Mesodermal cell (in vitro differentiated cells): Measurements from ENCODE around the gene NEUROG1.

ENCODE experiments used
- H3K27ac ChIP-seq: 2 replicates; pipeline ENCODE4 v1.7.0; 2013; ENCODE audit warnings: mild to moderate bottlenecking, low read depth, low read length, moderate library complexity; ENCODE audit not compliant: severe bottlenecking
- H3K36me3 ChIP-seq: 2 replicates; pipeline ENCODE4 v1.7.1; 2013; ENCODE audit warnings: mild to moderate bottlenecking, low read length, moderate library complexity; ENCODE audit not compliant: control insufficient read depth, insufficient read depth
- H3K4me1 ChIP-seq: one replicate; pipeline ENCODE4 v1.7.1; 2013; ENCODE audit warnings: mild to moderate bottlenecking, low read length; ENCODE audit not compliant: insufficient read depth, control insufficient read depth, poor library complexity, severe bottlenecking
- H3K4me3 ChIP-seq: 2 replicates; pipeline ENCODE4 v1.7.0; 2013; ENCODE audit warnings: low read length, control low read depth, mild to moderate bottlenecking; ENCODE audit not compliant: insufficient read depth, poor library complexity, severe bottlenecking; ENCODE audit errors: extremely low read depth
- H3K9me3 ChIP-seq: 2 replicates; pipeline ENCODE4 v1.7.1; 2013; ENCODE audit warnings: mild to moderate bottlenecking, low read length, moderate library complexity; ENCODE audit not compliant: control insufficient read depth
- WGBS, 2 experiments: methylation state at CpG; one replicate each; pipeline ENCODE4 v1.1.5; 2013; ENCODE audit warnings: missing lambda C conversion rate in 2 of 2; ENCODE audit not compliant: insufficient coverage in 2 of 2; 5-methylcytosine and 5-hydroxymethylcytosine counted together

The NEUROG1 gene

DNA sequence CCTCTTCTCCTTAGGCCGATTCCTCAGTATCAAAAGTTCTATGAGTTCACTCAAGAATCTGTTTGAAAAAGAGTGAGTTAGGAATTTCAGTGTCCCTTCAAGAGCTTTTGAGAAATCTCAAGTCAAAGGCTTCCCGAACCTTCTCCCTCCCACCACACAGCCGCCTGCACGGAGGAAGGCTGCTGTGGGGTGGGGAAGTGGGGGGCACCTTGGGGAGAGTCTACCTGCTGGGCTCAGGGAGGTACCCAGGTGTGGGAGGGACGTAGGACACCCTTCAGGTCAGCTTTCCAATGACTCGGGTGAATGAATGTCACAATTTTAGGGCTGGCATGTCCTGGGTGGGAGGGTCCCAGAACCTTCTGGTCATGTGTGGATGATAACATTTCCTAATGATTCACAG lies 25.5 kb upstream of the NEUROG1 start:
- WGBS, 2 experiments, result 53 to 94% methylated on average over 2 of the region's 6 CpGs
- H3K4me1 ChIP-seq, result no peaks in the 10 kb centered on the region
- H3K27ac ChIP-seq, result no peak overlapping the region
- H3K36me3 ChIP-seq, result no peaks in the 10 kb centered on the region
- no peaks in the 10 kb centered on the region for H3K9me3 ChIP-seq
- H3K4me3 ChIP-seq, result no peak overlapping the region

DNA sequence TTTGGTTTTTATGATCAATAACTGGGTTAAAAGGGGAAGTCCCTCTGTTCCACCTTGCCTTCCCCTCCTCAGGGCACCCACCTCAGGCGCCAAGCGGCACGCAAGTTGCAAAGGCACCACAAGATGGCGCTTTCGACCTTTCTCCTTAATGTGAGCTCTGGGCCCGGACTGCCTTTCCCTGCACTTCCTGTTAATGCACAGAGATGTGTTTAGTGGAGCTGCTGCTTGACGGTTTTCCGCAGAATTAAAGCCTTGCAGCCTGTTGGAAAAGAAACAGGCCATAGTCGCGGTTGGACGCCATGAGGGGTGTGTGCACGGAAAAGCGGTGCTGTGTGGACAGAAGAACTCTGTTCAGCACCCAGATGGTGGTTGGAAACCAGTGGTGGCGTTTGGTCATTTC lies 25.1 kb upstream of the NEUROG1 start:
- H3K4me3 ChIP-seq, result no peak overlapping the region
- no peak overlapping the region for H3K27ac ChIP-seq
- WGBS, 2 experiments, result 13 to 23% methylated on average over 9 to 11 of the region's 14 CpGs
- H3K36me3 ChIP-seq, result no peaks in the 10 kb centered on the region
- H3K9me3 ChIP-seq, result no peaks in the 10 kb centered on the region
- no peaks in the 10 kb centered on the region for H3K4me1 ChIP-seq

DNA sequence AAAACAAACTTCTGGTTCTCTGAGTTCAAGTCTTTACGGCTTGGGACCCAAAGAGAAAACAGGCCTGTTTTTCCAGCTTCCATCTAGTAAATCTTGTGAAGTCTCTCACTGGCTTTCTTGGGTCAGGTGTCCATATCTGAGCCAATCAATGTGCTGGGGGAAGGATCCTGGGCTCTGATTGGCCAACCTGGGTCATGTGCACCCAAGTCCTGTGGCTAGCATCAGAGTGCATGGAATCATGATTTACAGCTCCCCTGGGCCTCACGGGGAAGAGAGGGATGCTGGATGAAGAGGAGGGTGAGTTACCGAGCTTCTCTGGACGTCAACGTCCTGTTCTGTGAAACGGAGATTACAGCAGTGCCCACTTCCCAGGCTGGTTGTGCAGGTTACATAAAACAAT lies 23.6 kb upstream of the NEUROG1 start:
- Histone ChIP-seq H3K27ac (no peak overlapping the region), H3K4me3 (no peak overlapping the region), H3K36me3 (no peaks in the 10 kb centered on the region), H3K4me1 (no peaks in the 10 kb centered on the region), H3K9me3 (no peaks in the 10 kb centered on the region)
- WGBS, 2 experiments, result 85 to 86% methylated on average over 3 to 6 of the region's 6 CpGs

DNA sequence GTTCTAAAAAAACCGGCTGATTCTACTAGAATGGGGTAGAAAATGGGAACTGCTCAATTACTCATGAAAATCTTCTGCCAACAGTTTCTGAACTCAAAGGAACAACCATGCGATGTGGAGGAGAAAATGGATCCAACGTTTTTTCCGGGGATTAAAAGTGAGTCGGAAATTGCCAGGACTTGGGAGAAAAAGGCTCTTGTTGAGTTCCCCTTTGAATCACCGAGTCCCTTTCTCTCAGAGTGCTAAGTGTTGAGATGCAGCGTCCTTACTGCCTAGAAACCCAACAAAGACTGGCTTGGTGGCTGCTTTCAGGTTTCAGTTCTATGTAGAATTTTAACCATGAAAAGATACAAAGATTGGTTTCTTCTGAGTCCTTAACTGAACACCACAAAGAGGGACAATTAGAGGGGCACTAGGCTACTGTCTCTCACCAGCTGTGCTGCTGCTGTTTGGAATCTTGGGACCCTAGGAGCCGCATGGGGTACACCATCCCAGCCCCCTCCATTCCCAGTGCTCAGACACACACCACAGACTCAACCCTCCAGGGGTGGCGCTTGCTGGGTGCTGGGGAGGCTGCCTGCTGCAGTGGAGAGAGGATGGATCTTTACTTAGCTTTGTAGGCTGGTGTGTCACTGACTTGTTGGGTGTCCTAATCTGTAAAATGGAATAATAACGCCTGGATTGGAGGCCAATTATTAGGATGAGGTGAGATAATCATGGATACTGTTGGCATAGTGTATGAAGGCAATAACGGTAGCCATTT lies 21.5 kb upstream of the NEUROG1 start:
- Histone ChIP-seq H3K27ac (no peak overlapping the region), H3K4me1 (no peaks in the 10 kb centered on the region), H3K4me3 (no peak overlapping the region), H3K36me3 (no peaks in the 10 kb centered on the region), H3K9me3 (no peaks in the 10 kb centered on the region)
- WGBS, 2 experiments, result 0 to 79% methylated on average over 1 to 8 of the region's 11 CpGs

DNA sequence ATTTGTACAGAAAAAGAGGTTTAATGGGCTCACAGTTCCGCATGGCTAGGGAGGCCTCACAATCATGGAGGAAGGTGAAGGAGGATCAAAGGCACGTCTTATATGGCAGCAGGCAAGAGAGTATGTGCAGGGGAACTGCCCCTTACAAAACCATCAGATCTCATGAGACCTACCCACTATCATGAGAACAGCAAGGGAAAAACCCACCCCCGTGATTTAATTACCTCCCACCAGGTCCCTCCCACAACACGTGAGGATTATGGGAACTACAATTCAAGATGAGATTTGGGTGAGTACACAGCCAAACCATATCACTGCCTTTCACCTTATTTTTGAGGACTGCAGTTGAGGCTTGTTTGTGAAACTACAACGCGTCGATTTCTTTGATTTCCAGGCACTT lies 20.9 kb upstream of the NEUROG1 start:
- 89 to 95% methylated on average over 3 to 5 of the region's 7 CpGs for WGBS, 2 experiments
- H3K36me3 ChIP-seq, result no peaks in the 10 kb centered on the region

DNA sequence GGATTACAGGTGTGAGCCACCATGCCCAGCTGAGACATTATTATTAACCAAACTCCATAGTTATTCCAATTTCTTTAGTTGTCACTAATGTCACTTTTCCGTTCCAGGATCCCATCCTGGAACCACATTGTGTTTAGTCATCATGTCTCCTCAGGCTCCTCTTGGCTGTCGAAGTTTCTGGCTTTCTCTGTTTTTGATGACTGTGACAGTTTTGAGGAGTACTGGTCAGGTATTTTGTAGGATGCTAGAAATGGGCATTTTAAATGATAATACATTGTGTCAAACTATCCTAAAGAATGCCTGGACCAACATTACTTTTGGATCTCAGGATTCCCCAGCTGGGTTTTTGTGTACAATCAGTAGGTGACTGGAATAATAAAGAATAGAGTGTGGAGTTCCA lies 19.8 kb upstream of the NEUROG1 start:
- no peaks in the 10 kb centered on the region for H3K36me3 ChIP-seq
- H3K27ac ChIP-seq, result no peak overlapping the region
- H3K9me3 ChIP-seq, result no peaks in the 10 kb centered on the region
- no peaks in the 10 kb centered on the region for H3K4me1 ChIP-seq
- 100% methylated on average over 1 of the region's 2 CpGs for WGBS, 2 experiments
- H3K4me3 ChIP-seq, result no peak overlapping the region

More for the DNA sequence above, 20.9 kb upstream of the NEUROG1 start:
- Histone ChIP-seq H3K4me3 (no peak overlapping the region), H3K27ac (no peak overlapping the region), H3K4me1 (no peaks in the 10 kb centered on the region), H3K9me3 (no peaks in the 10 kb centered on the region)

DNA sequence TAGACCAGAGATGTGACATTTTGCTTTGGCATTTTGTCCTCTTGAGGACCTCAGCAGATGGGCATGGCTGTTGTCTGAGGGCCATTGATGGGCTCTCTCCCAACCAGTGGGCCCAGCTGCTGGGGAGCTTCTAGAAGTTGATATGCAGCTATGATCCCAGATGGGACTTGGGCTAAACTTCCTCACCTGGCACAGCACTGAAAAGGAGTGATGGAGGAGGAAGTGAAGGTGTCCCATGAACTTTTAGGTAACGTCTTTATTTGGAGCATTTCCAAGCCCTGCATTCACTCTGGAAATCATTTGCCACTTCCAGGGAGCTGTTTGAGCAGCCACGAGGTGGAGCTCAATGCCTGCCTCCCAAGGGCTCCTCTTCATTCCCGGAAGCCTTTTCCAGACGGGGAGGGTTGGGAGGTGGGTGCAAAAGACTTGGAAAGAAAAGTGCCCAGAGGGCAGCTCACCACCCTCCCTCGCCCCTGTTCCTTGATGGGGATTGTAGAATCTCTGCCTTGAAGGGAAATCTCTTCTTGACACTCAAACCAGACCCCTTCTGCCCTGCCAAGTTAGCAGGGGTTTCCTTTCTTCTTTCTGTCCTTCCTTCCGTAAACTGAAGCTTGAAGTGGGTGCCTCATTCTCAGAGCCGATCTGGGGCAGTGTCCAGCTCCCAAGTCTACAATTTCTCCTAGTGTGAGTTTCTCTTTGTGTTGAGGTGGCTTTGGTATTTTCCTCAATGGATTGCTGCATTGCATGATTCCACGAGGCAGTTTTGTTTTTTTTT lies 18.1 kb upstream of the NEUROG1 start:
- no peaks in the 10 kb centered on the region for H3K9me3 ChIP-seq
- 0% methylated on average over 1 of the region's 8 CpGs; no CpG with 5 or more reads in 1 of the 2 experiments for WGBS, 2 experiments
- no peaks in the 10 kb centered on the region for H3K36me3 ChIP-seq
- H3K4me1 ChIP-seq, result no peaks in the 10 kb centered on the region
- no peak overlapping the region for H3K4me3 ChIP-seq
- H3K27ac ChIP-seq, result no peak overlapping the region

DNA sequence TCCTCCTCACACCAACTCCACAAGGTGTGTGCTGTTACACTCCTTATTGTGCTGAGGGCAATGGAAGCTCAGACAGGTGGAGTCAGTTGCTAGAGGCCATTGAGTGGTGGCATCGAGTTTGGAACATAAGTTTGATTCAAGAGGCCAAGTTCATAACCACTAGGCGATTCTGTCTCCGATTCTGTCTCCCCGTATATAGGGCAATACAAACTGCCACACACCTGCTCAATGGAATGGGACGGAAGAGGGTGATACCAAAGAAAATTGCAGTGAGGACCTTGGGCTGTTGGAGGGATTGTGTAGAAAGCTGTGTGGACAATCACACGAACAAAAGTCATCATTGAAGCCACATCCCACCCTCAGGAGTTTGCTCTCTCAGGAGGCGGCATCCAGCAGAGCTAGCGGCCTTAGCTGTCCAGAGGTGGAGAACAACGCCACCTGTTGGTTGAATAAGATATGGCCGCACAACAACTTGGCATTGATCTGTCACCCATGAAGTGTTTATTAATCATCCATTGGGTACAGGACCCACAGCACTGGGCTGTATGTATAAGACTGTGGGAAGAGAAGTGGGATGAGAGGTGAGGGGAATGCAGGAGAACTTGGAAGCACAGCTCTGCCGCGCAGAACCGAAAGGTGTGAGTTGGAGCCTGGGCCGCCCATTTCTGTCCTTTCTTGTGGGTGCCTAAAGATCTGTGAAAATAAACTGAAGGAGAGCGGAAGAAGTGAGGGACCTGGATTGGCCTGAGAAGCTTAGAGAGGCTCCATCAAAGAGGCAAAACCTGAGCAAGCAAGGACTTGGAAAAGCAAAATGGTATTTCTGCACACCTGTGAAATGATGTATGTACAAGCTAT lies 16.1 kb upstream of the NEUROG1 start:
- Histone ChIP-seq H3K27ac (no peak overlapping the region), H3K36me3 (no peaks in the 10 kb centered on the region), H3K9me3 (no peaks in the 10 kb centered on the region), H3K4me1 (no peaks in the 10 kb centered on the region), H3K4me3 (no peak overlapping the region)
- 14 to 42% methylated on average over 7 to 12 of the region's 15 CpGs for WGBS, 2 experiments

DNA sequence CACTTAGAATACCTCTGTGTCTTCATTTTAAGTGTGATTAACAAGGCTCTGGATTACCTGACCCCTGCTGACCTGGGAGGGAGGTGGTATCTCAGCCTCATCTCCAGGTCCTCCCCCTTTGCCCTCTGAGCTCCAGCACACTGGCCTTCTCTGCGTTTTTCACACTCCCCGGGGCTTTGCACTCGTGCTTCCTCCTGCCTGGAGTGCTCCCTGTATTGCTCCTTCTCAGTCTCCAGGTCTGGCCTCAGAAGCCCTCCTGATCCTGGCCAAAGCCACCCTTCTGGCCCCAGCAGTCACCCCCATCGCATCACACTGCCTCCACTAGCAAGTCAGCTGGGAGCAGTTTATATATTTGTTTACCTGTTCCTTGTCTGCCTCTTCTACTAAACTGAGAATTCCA lies 13.6 kb upstream of the NEUROG1 start:
- Histone ChIP-seq H3K4me3 (no peak overlapping the region), H3K27ac (no peak overlapping the region), H3K36me3 (no peaks in the 10 kb centered on the region), H3K9me3 (no peaks in the 10 kb centered on the region), H3K4me1 (peaks cover 3% of the 10 kb centered on the region)
- 10 to 22% methylated on average over 3 to 4 of the region's 4 CpGs for WGBS, 2 experiments

DNA sequence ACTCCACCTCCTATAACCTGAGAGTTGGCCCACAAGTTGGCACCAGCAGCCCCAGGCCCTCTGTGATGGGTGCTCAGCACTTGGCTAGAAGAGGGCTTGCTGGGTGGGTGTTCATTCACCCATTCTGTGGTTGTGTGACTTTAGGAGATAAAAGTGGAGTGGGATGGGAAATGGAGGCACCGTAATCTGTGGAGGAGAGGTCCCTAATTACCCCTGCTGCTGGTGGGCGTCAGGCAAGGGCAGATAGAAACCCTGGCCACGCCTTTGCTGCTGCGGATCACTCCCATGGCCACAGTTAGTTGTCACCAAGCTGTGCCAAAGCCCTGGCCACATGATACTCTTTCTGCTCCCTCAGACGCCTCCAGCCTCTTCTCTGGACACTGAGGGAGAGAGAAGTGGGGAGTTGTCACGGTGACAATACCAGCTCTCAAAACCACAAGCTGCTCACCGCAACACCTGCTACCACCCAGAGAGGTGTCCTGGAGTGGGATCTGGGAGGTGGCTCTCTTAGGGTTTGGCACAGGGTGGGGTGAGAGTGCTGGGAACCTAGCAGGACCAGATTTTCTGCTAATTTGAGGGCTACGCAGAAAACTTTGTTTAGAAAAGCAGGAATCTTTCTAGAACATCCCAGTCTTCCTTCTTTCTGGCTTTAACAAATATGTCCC lies 12.0 kb upstream of the NEUROG1 start:
- H3K36me3 ChIP-seq, result no peaks in the 10 kb centered on the region
- H3K4me1 ChIP-seq, result peaks cover 8% of the 10 kb centered on the region
- 64 to 66% methylated on average over 4 to 5 of the region's 8 CpGs for WGBS, 2 experiments
- no peaks in the 10 kb centered on the region for H3K9me3 ChIP-seq
- no peak overlapping the region for H3K27ac ChIP-seq
- no peak overlapping the region for H3K4me3 ChIP-seq
